ENCODE data around the gene PHLDA2. TPM values are rescaled to one million over a fixed set of nuclear protein-coding genes. Genes with fewer than 3 reads are reported as not detected.
A peak's percentile ranks its signal among the peaks of the same experiment; 100 is the strongest.

Gene PHLDA2
- total RNA-seq, 1 experiment from 2014 or later = 195 TPM

DNA sequence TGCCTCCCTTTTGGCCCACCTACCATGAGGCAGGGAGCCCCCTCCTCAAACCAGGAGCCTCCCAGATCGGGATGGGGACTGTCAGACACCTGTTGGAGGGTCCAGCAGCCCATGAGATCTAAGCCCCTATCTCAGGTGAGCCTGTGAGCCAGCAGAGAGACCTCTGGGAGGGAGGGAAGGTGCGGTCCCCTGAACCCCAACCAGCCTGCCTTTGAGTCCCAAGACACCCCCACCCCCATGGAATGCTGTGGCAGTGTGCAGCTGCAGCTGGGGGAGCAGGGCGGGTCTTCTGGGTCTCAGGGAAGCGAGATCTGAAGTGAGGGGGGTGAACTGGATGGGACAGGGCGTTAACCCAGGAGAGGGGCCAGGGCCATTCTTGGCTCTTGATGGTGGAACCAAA lies 42.3 kb downstream of the PHLDA2 start:
- Histone ChIP-seq H3K9me3 (ENCODE audit: control insufficient read depth, insufficient read depth, low read depth, low read length) (no peaks in the 10 kb centered on the region), H3K27me3 (ENCODE audit: control insufficient read depth, insufficient read depth, low read length) (no peaks in the 10 kb centered on the region), H3K36me3 (ENCODE audit: control insufficient read depth, insufficient read depth, low read length) (no peaks in the 10 kb centered on the region), H3K4me3 (ENCODE audit: low read depth in 2 of 2, low read length in 2 of 2) (no peak overlapping the region), H3K4me1 (ENCODE audit: control insufficient read depth, insufficient read depth, low read length) (peaks cover 12% of the 10 kb centered on the region), H3K27ac (ENCODE audit: low read length) (no peak overlapping the region)
- in situ Hi-C loops (cut with HindIII; ENCODE audit: low pct_unique_long_range_greater_than_20kb, low sequenced_read_pairs) = no loop called here
- ChIA-PET POLR2A (no interaction called here), CTCF (interaction anchor here (0.6 to 8.1 kb wide), 4 partner anchors 14 to 582 kb away, joined by 3 to 132 read pairs (median 4); no protein-coding TSS in a partner anchor)
- intact Hi-C loops (cut with micrococcal nuclease; ENCODE audit: unreplicated experiment) = loop anchor here (5.0 to 10.0 kb wide), 2 partner anchors 192 to 460 kb away; partner anchors contain the start of gene KCNQ1OT1
- DNase-seq (ENCODE audit: low read depth, low spot score) = no peak
- no TSS peak for BruUV-seq (replicated peaks)
- ATAC-seq = no peak
- TF ChIP-seq, protein P1, sequence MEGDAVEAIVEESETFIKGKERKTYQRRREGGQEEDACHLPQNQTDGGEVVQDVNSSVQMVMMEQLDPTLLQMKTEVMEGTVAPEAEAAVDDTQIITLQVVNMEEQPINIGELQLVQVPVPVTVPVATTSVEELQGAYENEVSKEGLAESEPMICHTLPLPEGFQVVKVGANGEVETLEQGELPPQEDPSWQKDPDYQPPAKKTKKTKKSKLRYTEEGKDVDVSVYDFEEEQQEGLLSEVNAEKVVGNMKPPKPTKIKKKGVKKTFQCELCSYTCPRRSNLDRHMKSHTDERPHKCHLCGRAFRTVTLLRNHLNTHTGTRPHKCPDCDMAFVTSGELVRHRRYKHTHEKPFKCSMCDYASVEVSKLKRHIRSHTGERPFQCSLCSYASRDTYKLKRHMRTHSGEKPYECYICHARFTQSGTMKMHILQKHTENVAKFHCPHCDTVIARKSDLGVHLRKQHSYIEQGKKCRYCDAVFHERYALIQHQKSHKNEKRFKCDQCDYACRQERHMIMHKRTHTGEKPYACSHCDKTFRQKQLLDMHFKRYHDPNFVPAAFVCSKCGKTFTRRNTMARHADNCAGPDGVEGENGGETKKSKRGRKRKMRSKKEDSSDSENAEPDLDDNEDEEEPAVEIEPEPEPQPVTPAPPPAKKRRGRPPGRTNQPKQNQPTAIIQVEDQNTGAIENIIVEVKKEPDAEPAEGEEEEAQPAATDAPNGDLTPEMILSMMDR (IDR thresholded peaks at IDR 0.05) = no peak
- no peak for TF ChIP-seq SIN3A (IDR thresholded peaks at IDR 0.05; ENCODE audit: borderline replicate concordance, insufficient read depth, low read depth, low read length)
- TF ChIP-seq POLR2AphosphoS5 (IDR thresholded peaks at IDR 0.05; ENCODE audit: low read depth, low read length) = no peak

DNA sequence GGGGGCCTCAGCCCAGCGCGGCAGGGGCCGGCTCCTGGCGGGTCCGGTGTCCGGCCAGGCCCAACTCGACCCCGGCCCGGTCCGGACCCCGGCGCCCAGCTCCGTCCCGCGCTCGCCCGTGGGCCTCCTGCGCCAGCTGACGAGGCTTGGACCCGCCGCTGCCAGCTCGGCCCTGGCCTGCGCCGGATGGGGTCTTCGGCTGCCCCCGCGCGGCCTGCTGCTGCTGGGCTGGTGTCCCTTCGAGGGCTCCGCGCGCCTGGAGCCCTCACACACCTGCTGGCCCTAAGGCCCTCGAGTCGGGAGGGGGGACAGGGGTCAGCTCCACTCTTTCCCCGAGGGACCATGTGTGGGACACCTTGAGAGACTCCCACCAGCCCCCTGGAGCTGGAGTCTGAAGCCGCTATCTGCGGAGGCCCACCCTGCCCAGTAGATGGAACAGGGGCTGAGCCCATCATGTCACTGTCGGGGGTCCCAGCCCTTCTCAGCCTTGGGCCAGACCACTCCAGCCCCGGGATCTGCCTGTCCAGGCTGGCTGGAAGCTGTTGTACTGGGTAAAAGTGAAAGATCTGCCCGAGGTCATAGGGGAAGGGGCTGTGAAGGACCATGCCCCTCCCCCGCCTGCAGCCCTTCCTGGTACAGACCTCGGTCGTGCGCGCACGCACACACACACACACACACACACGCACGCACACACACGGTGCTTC lies 42.9 kb downstream of the PHLDA2 start:
- in situ Hi-C loops (cut with HindIII; ENCODE audit: low pct_unique_long_range_greater_than_20kb, low sequenced_read_pairs) (no loop called here), intact Hi-C loops (cut with micrococcal nuclease; ENCODE audit: unreplicated experiment) (loop anchor here (5.0 to 10.0 kb wide), 2 partner anchors 192 to 459 kb away; partner anchors contain the start of gene KCNQ1OT1)
- H3K27me3 ChIP-seq (ENCODE audit: control insufficient read depth, insufficient read depth, low read length) = no peaks in the 10 kb centered on the region
- H3K36me3 ChIP-seq (ENCODE audit: control insufficient read depth, insufficient read depth, low read length) = no peaks in the 10 kb centered on the region
- ATAC-seq (peak; percentile 5), DNase-seq (ENCODE audit: low read depth, low spot score) (no peak)
- ChIA-PET POLR2A (no interaction called here), CTCF (interaction anchor here (8.1 kb wide), 1 partner anchor 354 kb away, joined by 132 read pairs; no protein-coding TSS in a partner anchor)
- H3K9me3 ChIP-seq (ENCODE audit: control insufficient read depth, insufficient read depth, low read depth, low read length) = no peaks in the 10 kb centered on the region
- H3K4me1 ChIP-seq (ENCODE audit: control insufficient read depth, insufficient read depth, low read length) = peaks cover 6% of the 10 kb centered on the region
- H3K4me3 ChIP-seq (ENCODE audit: low read depth in 2 of 2, low read length in 2 of 2) = peak overlapping the region; percentile 31 to 34
- TF ChIP-seq, protein P1 (IDR thresholded peaks at IDR 0.05) = peak; percentile 58
- TF ChIP-seq SIN3A (IDR thresholded peaks at IDR 0.05; ENCODE audit: borderline replicate concordance, insufficient read depth, low read depth, low read length) (no peak), POLR2AphosphoS5 (IDR thresholded peaks at IDR 0.05; ENCODE audit: low read depth, low read length) (no peak), TCF7L2 (IDR thresholded peaks at IDR 0.05; ENCODE audit: low read depth, low read length) (no peak)
- TF ChIP-seq, protein P2, sequence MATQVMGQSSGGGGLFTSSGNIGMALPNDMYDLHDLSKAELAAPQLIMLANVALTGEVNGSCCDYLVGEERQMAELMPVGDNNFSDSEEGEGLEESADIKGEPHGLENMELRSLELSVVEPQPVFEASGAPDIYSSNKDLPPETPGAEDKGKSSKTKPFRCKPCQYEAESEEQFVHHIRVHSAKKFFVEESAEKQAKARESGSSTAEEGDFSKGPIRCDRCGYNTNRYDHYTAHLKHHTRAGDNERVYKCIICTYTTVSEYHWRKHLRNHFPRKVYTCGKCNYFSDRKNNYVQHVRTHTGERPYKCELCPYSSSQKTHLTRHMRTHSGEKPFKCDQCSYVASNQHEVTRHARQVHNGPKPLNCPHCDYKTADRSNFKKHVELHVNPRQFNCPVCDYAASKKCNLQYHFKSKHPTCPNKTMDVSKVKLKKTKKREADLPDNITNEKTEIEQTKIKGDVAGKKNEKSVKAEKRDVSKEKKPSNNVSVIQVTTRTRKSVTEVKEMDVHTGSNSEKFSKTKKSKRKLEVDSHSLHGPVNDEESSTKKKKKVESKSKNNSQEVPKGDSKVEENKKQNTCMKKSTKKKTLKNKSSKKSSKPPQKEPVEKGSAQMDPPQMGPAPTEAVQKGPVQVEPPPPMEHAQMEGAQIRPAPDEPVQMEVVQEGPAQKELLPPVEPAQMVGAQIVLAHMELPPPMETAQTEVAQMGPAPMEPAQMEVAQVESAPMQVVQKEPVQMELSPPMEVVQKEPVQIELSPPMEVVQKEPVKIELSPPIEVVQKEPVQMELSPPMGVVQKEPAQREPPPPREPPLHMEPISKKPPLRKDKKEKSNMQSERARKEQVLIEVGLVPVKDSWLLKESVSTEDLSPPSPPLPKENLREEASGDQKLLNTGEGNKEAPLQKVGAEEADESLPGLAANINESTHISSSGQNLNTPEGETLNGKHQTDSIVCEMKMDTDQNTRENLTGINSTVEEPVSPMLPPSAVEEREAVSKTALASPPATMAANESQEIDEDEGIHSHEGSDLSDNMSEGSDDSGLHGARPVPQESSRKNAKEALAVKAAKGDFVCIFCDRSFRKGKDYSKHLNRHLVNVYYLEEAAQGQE (IDR thresholded peaks at IDR 0.05; ENCODE audit: insufficient read depth in 1 of 2, low read depth in 2 of 2, low read length in 1 of 2) = no peak
- BruUV-seq (replicated peaks) = no TSS peak
- no peak overlapping the region for H3K27ac ChIP-seq (ENCODE audit: low read length)

Data from Panc1 (cell line).